Heart left ventricle (tissue), 16 donors: ENCODE results near the gene CCDC60. TPM values are rescaled to one million over a fixed set of nuclear protein-coding genes. Genes with fewer than 3 reads are reported as not detected.

Source experiments
- ATAC-seq, 4 donors: fragments of 200-7000 bp; cut with Tn5 transposase; one replicate each; pipeline ENCODE4 v1.9.1; 2020 to 2022; ENCODE audit warnings: moderate library complexity in 4 of 4, mild to moderate bottlenecking in 3 of 4, moderate number of reproducible peaks in 1 of 4
- DNase-seq, 5 donors: peaks; one replicate each; pipeline ENCODE4 v3.0.0-alpha.2; 2020
- H3K27ac ChIP-seq, 12 donors: fragments of 200-600 bp; sonication (generic) in 4 of 12; one replicate each; pipeline versions ENCODE4 v1.5.0 to v1.8.0; 2016 to 2022; ENCODE audit warnings: mild to moderate bottlenecking in 2 of 12
- H3K27me3 ChIP-seq, 9 donors: fragments of 200-600 bp; sonication (generic) in 2 of 9; one replicate each; pipeline versions ENCODE4 v1.5.1 to v1.8.0; 2016 to 2022; ENCODE audit warnings: mild to moderate bottlenecking in 3 of 9
- H3K36me3 ChIP-seq, 9 donors: fragments of 200-600 bp; sonication (generic) in 2 of 9; one replicate each; pipeline versions ENCODE4 v1.5.0 to v1.8.0; 2018 to 2022; ENCODE audit warnings: mild to moderate bottlenecking in 2 of 9
- H3K4me1 ChIP-seq, 12 donors: fragments of 200-600 bp; sonication (generic) in 4 of 12; one replicate each; pipeline versions ENCODE4 v1.5.0 to v1.8.0; 2016 to 2022; ENCODE audit warnings: mild to moderate bottlenecking in 3 of 12
- H3K4me3 ChIP-seq, 12 donors: fragments of 200-600 bp; sonication (generic) in 4 of 12; one replicate each; pipeline versions ENCODE4 v1.5.0 to v1.8.0; 2017 to 2022; ENCODE audit warnings: mild to moderate bottlenecking in 9 of 12, moderate library complexity in 4 of 12
- H3K9me3 ChIP-seq, 12 donors: fragments of 200-600 bp; sonication (generic) in 4 of 12; one replicate each; pipeline versions ENCODE4 v1.5.0 to v1.8.0; 2016 to 2022; ENCODE audit warnings: mild to moderate bottlenecking in 1 of 12
- POLR2A ChIP-seq, 2 donors: fragments of 450-650 bp; IDR thresholded peaks; one replicate each; pipeline ENCODE4 v1.6.1; 2017; ENCODE audit warnings: antibody characterized with exemption in 2 of 2, mild to moderate bottlenecking in 2 of 2, moderate library complexity in 2 of 2
- WGBS, 4 donors: extraction: QIAGEN DNeasy Blood & Tissue Kit in 2 of 4; methylation state at CpG; one replicate each; pipeline versions ENCODE4 v1.1.5 to v1.1.7; 2013 to 2018; 5-methylcytosine and 5-hydroxymethylcytosine counted together
- intact Hi-C, 10 donors: fragments of 100-400 bp; cut with DNase I; formaldehyde crosslinking; loops; one replicate each; pipeline versions ENCODE4 v1.11.1 to v1.14.2; 2022
- polyA plus RNA-seq, 2 donors: library from polyadenylated mRNA; stranded (reverse); fragments of 200-250 nt; gene quantifications; one replicate each; pipeline ENCODE4 v1.2.3, GENCODE V29; 2013
- total RNA-seq, 9 donors: library from RNA; depleted of rRNA in 2 of 9; stranded (reverse); fragments of >200 nt in 2 of 9; fragmentation: NEBNext Ultra II Directional in 3 of 9; extraction: Animal tissue kit (Norgen Biotek cat#: 25700) in 3 of 9; gene quantifications; one replicate each; pipeline versions ENCODE4 v1.1.0 to v1.2.4, GENCODE V29; 2016 to 2023
- TF ChIP-seq, protein P1 (sequence below), 12 donors: fragments of 200-600 bp; sonication (generic) in 4 of 12; IDR thresholded peaks; one replicate each; pipeline versions ENCODE4 v1.5.0 to v1.8.0; 2018 to 2022; ENCODE audit warnings: antibody characterized with exemption in 12 of 12, mild to moderate bottlenecking in 5 of 12
- donor health status: ischemic (EF 13 %, LVEDD 7.1; RV severe dilation, severe dysfunction).
- donor health status: healthy with polysubstance abuse.
- donor health status: DM: no; HTN: yes; CAD: no.
- donor health status: DM: no; HTN: no; CAD: no.
- donor health status: ischemic (EF 25% LVEDD 6.9; RV normal size, moderate dysfunction).
- donor health status: ischemic (EF 25% LVEDD 5.7; RV mildly dilated, moderate dysfunction).
- donor health status: healthy.
- donor health status: DM: yes; HTN: yes; CAD: no.
- donor health status: ischemic (EF 35%, LVEDD 5.7; RV mildly dilated, moderate dysfunction).
- donor health status: nonischemic (EF 11% LVEDD 7.7; RV severe dilation, severe dysfunction).
- donor health status: DM: yes; HTN: yes; CAD: no.
- donor health status: PGD.
- donor health status: ischemic (EF 29% LVEDD 5.4; RV normal size, mild dysfunction).
- donor health status: nonischemic (EF 23%, LVEDD 6.1; RV moderate dilation, normal function).

The CCDC60 gene
- total and polyA plus RNA-seq, 11 donors: not detected

DNA sequence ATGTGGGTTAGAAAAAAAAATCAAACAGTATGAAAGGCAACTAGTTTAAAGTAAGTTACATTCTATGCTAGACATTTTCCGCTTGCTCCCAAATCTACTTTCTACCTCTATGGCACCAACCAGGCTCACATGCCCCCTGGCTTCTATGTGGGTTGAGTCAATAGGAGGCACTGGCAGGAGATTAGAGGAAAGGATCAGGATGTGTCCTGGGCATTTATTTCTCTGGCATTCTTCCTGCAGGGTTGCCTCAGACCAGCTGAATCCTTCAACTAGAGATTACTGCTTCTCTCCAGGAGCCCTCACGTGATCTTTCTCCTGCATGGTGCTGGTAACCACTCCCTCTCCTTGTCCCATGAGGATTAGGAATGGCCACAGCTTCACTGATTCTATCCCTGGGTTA is 14.9 kb upstream of the CCDC60 start:
- no peak overlapping the region for H3K4me3 ChIP-seq
- intact Hi-C loops: loop anchor here in 1 of 10 donors (10.0 kb wide), 1 partner anchor 85 kb away; no protein-coding TSS in a partner anchor
- peak overlapping the region in 1 of 12 donors; percentile 44 for H3K27ac ChIP-seq
- TF ChIP-seq POLR2A (IDR thresholded peaks at IDR 0.05): no peak
- TF ChIP-seq, protein P1, sequence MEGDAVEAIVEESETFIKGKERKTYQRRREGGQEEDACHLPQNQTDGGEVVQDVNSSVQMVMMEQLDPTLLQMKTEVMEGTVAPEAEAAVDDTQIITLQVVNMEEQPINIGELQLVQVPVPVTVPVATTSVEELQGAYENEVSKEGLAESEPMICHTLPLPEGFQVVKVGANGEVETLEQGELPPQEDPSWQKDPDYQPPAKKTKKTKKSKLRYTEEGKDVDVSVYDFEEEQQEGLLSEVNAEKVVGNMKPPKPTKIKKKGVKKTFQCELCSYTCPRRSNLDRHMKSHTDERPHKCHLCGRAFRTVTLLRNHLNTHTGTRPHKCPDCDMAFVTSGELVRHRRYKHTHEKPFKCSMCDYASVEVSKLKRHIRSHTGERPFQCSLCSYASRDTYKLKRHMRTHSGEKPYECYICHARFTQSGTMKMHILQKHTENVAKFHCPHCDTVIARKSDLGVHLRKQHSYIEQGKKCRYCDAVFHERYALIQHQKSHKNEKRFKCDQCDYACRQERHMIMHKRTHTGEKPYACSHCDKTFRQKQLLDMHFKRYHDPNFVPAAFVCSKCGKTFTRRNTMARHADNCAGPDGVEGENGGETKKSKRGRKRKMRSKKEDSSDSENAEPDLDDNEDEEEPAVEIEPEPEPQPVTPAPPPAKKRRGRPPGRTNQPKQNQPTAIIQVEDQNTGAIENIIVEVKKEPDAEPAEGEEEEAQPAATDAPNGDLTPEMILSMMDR (IDR thresholded peaks at IDR 0.05): no peak
- no peaks in the 10 kb centered on the region for H3K27me3 ChIP-seq
- H3K4me1 ChIP-seq: peaks cover 0 to 6% (median 0%) of the 10 kb centered on the region in 12 donors
- no peaks in the 10 kb centered on the region for H3K36me3 ChIP-seq
- 55 to 71% (median 62%) methylated on average over 2 of the region's 2 CpGs for WGBS, 4 donors
- DNase-seq (no peak), ATAC-seq (peak in 3 of 4 donors; percentile 61 to 75 (median 64))
- no peaks in the 10 kb centered on the region for H3K9me3 ChIP-seq

DNA sequence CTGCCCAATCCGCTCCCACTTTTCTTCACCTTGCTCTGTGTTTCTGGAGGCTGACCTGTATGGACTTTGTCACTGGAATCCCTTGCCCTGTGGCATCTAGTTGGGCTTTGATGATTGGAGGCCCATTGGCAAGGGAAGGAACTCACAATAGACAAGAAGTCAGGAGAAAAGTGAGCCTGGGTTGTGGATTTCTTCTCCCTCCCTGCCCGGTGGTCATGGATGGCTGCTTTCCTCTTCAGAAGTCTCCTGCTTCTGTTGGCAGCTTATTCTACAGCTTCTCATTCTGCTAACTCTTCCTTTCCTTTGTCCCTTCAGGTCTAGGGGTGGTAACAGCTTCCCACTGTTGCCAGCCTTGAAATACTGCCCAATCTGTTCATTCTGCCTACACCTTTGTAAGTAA is 13.9 kb upstream of the CCDC60 start:
- Histone ChIP-seq H3K27ac (peak overlapping the region in 1 of 12 donors; percentile 14), H3K36me3 (no peaks in the 10 kb centered on the region), H3K27me3 (no peaks in the 10 kb centered on the region), H3K4me3 (no peak overlapping the region), H3K4me1 (peaks cover 0 to 6% (median 0%) of the 10 kb centered on the region in 12 donors), H3K9me3 (no peaks in the 10 kb centered on the region)
- DNase-seq: no peak
- 47 to 97% (median 80%) methylated on average over 2 of the region's 2 CpGs for whole genome bisulfite sequencing, 4 donors
- no peak for ATAC-seq
- no peak for TF ChIP-seq POLR2A (IDR thresholded peaks at IDR 0.05)
- TF ChIP-seq, protein P1 (IDR thresholded peaks at IDR 0.05): no peak
- intact Hi-C loops: loop anchor here in 1 of 10 donors (10.0 kb wide), 1 partner anchor 84 kb away; no protein-coding TSS in a partner anchor

DNA sequence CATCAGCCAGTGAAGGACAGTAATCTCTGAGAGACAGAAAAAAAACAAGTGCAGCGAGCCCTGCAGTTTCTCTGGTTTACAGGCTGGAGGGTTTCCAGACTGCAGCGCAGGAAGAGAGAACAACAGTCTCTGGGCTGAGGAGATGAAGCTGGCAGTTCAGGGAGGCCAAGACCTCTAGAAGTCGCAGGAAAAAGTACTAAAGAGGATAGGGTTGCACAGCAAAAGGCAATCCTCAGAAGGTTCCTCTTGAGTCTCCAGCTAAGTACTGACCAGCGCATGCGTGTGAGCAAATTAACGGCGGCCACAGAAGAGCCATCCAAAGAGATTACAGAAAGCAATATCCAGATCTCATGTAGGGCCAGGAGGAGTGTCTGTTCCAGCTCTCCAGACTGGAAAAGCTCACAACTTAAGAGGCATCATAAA is 12.2 kb upstream of the CCDC60 start:
- H3K9me3 ChIP-seq: no peaks in the 10 kb centered on the region
- no peak overlapping the region for H3K4me3 ChIP-seq
- TF ChIP-seq, protein P1 (IDR thresholded peaks at IDR 0.05): no peak
- TF ChIP-seq POLR2A (IDR thresholded peaks at IDR 0.05): no peak
- H3K27me3 ChIP-seq: no peaks in the 10 kb centered on the region
- WGBS, 4 donors: 59 to 67% (median 64%) methylated on average over 7 of the region's 7 CpGs
- DNase-seq: peak in 2 of 5 donors; percentile 18 to 30
- intact Hi-C loops: loop anchor here in 1 of 10 donors (10.0 kb wide), 1 partner anchor 82 kb away; no protein-coding TSS in a partner anchor
- no peaks in the 10 kb centered on the region for H3K36me3 ChIP-seq
- H3K4me1 ChIP-seq: peaks cover 0 to 8% (median 1%) of the 10 kb centered on the region in 12 donors
- peak in 2 of 4 donors; percentile 26 to 29 for ATAC-seq
- peak overlapping the region in 1 of 12 donors; percentile 80 for H3K27ac ChIP-seq

DNA sequence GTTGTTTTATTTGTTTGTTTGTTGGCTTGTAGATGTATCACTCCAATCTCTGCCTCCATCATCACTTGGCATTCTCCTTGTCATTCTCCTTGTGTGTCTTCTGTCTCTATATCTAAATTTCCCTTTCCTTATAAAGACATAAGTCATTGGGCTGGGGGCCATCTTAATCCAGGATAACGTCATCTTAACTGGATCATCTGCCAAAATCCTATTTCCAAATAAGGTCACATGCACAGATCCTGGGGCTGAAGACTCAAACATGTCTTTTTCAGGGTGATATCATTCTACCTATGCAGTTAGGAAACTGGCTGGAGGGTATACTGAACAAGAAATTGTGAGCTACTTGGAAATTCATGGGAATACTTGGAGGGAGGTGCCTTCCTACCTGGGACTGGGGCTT is 8.7 kb upstream of the CCDC60 start:
- DNase-seq: no peak
- H3K4me1 ChIP-seq: peaks cover 0 to 15% (median 5%) of the 10 kb centered on the region in 12 donors
- no peak for TF ChIP-seq POLR2A (IDR thresholded peaks at IDR 0.05)
- TF ChIP-seq, protein P1 (IDR thresholded peaks at IDR 0.05): no peak
- no peaks in the 10 kb centered on the region for H3K27me3 ChIP-seq
- H3K27ac ChIP-seq: peak overlapping the region in 1 of 12 donors; percentile 80
- 31 to 53% (median 50%) methylated on average over 1 of the region's 1 CpG for WGBS, 4 donors
- no peaks in the 10 kb centered on the region for H3K9me3 ChIP-seq
- H3K36me3 ChIP-seq: no peaks in the 10 kb centered on the region
- ATAC-seq: no peak
- intact Hi-C loops: loop anchor here in 4 of 10 donors (2.0 to 10.0 kb wide), 3 partner anchors 79 to 87 kb away; no protein-coding TSS in a partner anchor
- H3K4me3 ChIP-seq: no peak overlapping the region
